Keratinocyte (primary cell): ENCODE measurements around the gene GSTM4. TPM values are rescaled to one million over a fixed set of nuclear protein-coding genes. Genes with fewer than 3 reads are reported as not detected.

Experiments used
- DNase-seq: peaks from one replicate; pipeline ENCODE4 v3.0.0-alpha.2; 2011; ENCODE audit warnings: low read depth, missing footprints, low spot score
- FAIRE-seq: peaks from 2 replicates; lab custom pipeline; 2011; peaks lifted over from hg19 to GRCh38; lab: Jason Lieb, UNC
- H2AFZ ChIP-seq: 2 replicates; pipeline ENCODE4 v1.6.0; 2012; ENCODE audit warnings: low read length, control low read depth, inconsistent platforms; ENCODE audit not compliant: control insufficient read depth
- H3K27ac ChIP-seq: 2 replicates; pipeline ENCODE4 v1.5.1; 2011; ENCODE audit warnings: low read length; ENCODE audit not compliant: control insufficient read depth, insufficient read depth
- H3K27me3 ChIP-seq: 3 replicates; pipeline ENCODE4 v1.6.0; 2011; ENCODE audit warnings: low read length; ENCODE audit not compliant: control insufficient read depth, insufficient read depth; ENCODE audit errors: extremely low read depth
- H3K36me3 ChIP-seq, 2 experiments: 2 replicates in 1 of 2; 3 replicates in 1 of 2; pipeline ENCODE4 v1.5.1; 2011; ENCODE audit warnings: low read length in 2 of 2, mild to moderate bottlenecking in 1 of 2; ENCODE audit not compliant: control insufficient read depth in 2 of 2, insufficient read depth in 2 of 2; ENCODE audit errors: extremely low read depth in 1 of 2
- H3K4me1 ChIP-seq: 3 replicates; pipeline ENCODE4 v1.5.1; 2011; ENCODE audit warnings: low read length; ENCODE audit not compliant: control insufficient read depth, insufficient read depth; ENCODE audit errors: extremely low read depth
- H3K4me2 ChIP-seq: 3 replicates; pipeline ENCODE4 v1.6.0; 2011; ENCODE audit warnings: low read depth, low read length; ENCODE audit not compliant: control insufficient read depth, insufficient read depth; ENCODE audit errors: extremely low read depth
- H3K4me3 ChIP-seq, 3 experiments: fragments of 200-600 bp in 1 of 3; sonication (generic) in 1 of 3; 2 replicates in 2 of 3; 3 replicates in 1 of 3; pipeline ENCODE4 v1.5.1; 2011 to 2016; ENCODE audit warnings: low read length in 3 of 3, mild to moderate bottlenecking in 3 of 3, control low read depth in 2 of 3, inconsistent platforms in 1 of 3, low read depth in 1 of 3, mixed read lengths in 1 of 3, mixed run types in 1 of 3, moderate library complexity in 1 of 3; ENCODE audit not compliant: control insufficient read depth in 2 of 3, insufficient read depth in 2 of 3; ENCODE audit errors: extremely low read depth in 1 of 3
- H3K79me2 ChIP-seq: 2 replicates; pipeline ENCODE4 v1.6.0; 2012; ENCODE audit warnings: low read length; ENCODE audit not compliant: control insufficient read depth, insufficient read depth
- H3K9ac ChIP-seq: 3 replicates; pipeline ENCODE4 v1.6.0; 2011; ENCODE audit warnings: low read length; ENCODE audit not compliant: control insufficient read depth, insufficient read depth; ENCODE audit errors: extremely low read depth
- H3K9me1 ChIP-seq: 3 replicates; pipeline ENCODE4 v1.6.0; 2011; ENCODE audit warnings: low read length; ENCODE audit not compliant: control insufficient read depth, insufficient read depth; ENCODE audit errors: extremely low read depth
- H3K9me3 ChIP-seq: 2 replicates; pipeline ENCODE4 v1.5.1; 2012; ENCODE audit warnings: low read depth, low read length; ENCODE audit not compliant: control insufficient read depth
- H4K20me1 ChIP-seq: 3 replicates; pipeline ENCODE4 v1.6.0; 2011; ENCODE audit warnings: low read length; ENCODE audit not compliant: control insufficient read depth, insufficient read depth; ENCODE audit errors: extremely low read depth
- EZH2 ChIP-seq: IDR thresholded peaks from one replicate; pipeline ENCODE4 v1.6.1; 2012; ENCODE audit warnings: inconsistent platforms, mild to moderate bottlenecking, low read length, moderate library complexity
- dilution Hi-C: fragments of 300-500 bp; cut with MboI; formaldehyde crosslinking; loops from one replicate; pipeline ENCODE4 v1.7.0; 2020; ENCODE audit warnings: low sequenced_read_pairs; ENCODE audit not compliant: extremely low pct_ligation_motif_present
- polyA plus RNA-seq, 5 experiments: library from polyadenylated mRNA; depleted of rRNA in 3 of 5; stranded (reverse) in 3 of 5; stranded (forward) in 1 of 5; unstranded in 1 of 5; fragments of >200 nt; gene quantifications; 1 replicate in 1 of 5; 2 replicates in 3 of 5; 3 replicates in 1 of 5; pipeline versions ENCODE4 v1.2.1 to v1.2.3, GENCODE V29; 2011 to 2012; ENCODE audit warnings: missing spikeins in 2 of 5, low read depth in 1 of 5, low replicate concordance in 1 of 5
- TF ChIP-seq, protein P1 (sequence below), 3 experiments: IDR thresholded peaks in 1 of 3; conservative IDR thresholded peaks in 1 of 3; optimal IDR thresholded peaks in 1 of 3; 2 replicates in 2 of 3; 3 replicates in 1 of 3; pipeline versions ENCODE3 to v1.5.1; 2011; ENCODE audit warnings: low read length in 3 of 3, mild to moderate bottlenecking in 3 of 3, moderate library complexity in 2 of 3, control low read depth in 1 of 3, inconsistent platforms in 1 of 3; ENCODE audit not compliant: insufficient read depth in 2 of 3; ENCODE audit errors: extremely low read depth in 1 of 3

GSTM4 gene
- polyA plus RNA-seq, 1 donor (not counting 4 experiments of a cell fraction or from before 2014, with no cell fraction given), result 15.9 TPM

DNA sequence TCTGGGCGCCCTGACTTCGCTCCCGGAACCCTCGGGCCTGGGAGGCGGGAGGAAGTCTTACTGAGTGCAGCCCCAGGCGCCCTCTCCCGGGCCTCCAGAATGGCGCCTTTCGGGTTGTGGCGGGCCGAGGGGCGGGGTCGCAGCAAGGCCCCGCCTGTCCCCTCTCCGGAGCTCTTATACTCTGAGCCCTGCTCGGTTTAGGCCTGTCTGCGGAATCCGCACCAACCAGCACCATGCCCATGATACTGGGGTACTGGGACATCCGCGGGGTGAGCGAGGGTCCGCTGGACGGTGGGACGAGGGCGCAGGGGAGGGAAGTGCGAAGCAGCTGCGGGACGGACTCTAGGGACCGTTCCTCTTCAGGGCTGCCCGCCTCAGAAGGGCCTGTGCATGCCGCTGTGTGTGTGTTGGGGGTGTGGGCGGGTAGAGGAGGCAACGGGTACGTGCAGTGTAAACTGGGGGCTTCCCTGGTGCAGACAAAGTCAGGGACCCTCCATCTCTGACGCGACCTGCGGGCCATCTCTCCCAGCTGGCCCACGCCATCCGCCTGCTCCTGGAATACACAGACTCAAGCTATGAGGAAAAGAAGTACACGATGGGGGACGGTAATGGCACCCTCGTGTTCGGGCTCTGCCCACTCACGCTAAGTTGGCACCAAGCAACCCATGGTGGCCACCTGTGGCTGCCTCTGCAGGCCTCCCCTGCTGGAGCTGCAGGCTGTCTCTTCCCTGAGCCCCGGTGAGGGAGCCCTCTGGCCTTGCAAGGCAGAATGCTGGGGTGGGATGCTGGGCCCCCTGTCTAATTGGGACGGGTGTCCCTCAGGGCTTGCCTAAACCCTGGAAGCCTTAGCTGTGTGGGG, 32.0 kb downstream of the GSTM4 start, which contains the start of gene GSTM1:
Gene GSTM1, plus strand, starts transcription at position 177 of the 859 bp plus-strand sequence. Its CDS starts 57 bp downstream, at position 234.
- dilution Hi-C loops, result no loop called here
- Histone ChIP-seq H3K27ac (no peak within 1 kb of the TSS), H3K27me3 (no peaks in the 10 kb centered on the region), H4K20me1 (no peaks in the 10 kb centered on the region), H3K9ac (peak within 1 kb of the TSS; percentile 37), H2AFZ (peak within 1 kb of the TSS; percentile 80), H3K9me3 (no peaks in the 10 kb centered on the region), H3K4me2 (peak within 1 kb of the TSS; percentile 45), H3K4me1 (no peaks in the 10 kb centered on the region), H3K4me3 (peak within 1 kb of the TSS in 2 of 3 experiments; percentile 34 to 42), H3K79me2 (no peaks in the 10 kb centered on the region), H3K9me1 (no peaks in the 10 kb centered on the region), H3K36me3 (no peaks in the 10 kb centered on the region)
- no peak for FAIRE-seq
- DNase-seq, result no peak
- TF ChIP-seq, protein P1, sequence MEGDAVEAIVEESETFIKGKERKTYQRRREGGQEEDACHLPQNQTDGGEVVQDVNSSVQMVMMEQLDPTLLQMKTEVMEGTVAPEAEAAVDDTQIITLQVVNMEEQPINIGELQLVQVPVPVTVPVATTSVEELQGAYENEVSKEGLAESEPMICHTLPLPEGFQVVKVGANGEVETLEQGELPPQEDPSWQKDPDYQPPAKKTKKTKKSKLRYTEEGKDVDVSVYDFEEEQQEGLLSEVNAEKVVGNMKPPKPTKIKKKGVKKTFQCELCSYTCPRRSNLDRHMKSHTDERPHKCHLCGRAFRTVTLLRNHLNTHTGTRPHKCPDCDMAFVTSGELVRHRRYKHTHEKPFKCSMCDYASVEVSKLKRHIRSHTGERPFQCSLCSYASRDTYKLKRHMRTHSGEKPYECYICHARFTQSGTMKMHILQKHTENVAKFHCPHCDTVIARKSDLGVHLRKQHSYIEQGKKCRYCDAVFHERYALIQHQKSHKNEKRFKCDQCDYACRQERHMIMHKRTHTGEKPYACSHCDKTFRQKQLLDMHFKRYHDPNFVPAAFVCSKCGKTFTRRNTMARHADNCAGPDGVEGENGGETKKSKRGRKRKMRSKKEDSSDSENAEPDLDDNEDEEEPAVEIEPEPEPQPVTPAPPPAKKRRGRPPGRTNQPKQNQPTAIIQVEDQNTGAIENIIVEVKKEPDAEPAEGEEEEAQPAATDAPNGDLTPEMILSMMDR (optimal IDR thresholded peaks at IDR 0.05 in 1 of 3, IDR thresholded peaks at IDR 0.05 in 1 of 3, conservative IDR thresholded peaks at IDR 0.05 in 1 of 3; ENCODE audit: extremely low read depth in 1 of 3, insufficient read depth in 2 of 3, low read length in 3 of 3), result peak in 1 of 3 experiments; percentile 8
- TF ChIP-seq EZH2, result no peak

DNA sequence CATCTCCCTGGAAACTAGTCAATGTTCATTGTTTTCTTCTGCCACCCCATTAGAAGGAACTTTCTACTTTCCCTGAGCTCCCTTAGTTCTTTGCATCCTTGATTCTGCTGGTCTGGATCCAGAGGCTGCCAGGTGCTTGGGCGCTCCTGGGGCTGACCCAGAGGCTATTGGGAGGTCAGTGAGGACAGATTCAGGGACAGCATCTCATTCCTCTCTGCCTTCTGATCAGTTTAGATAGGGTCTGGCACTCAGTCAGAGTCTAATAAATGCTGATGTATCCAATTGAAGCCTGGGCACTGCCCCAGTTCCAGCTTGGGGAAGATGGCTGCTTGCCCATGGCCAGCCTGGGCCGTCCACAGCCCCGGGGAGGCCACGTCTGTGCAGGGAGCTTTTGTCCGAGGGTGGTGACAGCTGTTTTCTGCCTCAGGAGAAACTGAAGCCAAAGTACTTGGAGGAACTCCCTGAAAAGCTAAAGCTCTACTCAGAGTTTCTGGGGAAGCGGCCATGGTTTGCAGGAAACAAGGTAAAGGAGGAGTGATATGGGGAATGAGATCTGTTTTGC, 34.0 kb downstream of the GSTM4 start:
- Histone ChIP-seq H3K27me3 (no peaks in the 10 kb centered on the region), H2AFZ (no peak overlapping the region), H3K36me3 (no peaks in the 10 kb centered on the region), H3K27ac (no peak overlapping the region), H3K9ac (no peak overlapping the region), H3K4me3 (no peak overlapping the region), H3K79me2 (no peaks in the 10 kb centered on the region), H3K9me1 (no peaks in the 10 kb centered on the region), H3K4me1 (no peaks in the 10 kb centered on the region), H4K20me1 (no peaks in the 10 kb centered on the region), H3K9me3 (no peaks in the 10 kb centered on the region), H3K4me2 (no peak overlapping the region)
- dilution Hi-C loops, result no loop called here
- DNase-seq (no peak), FAIRE-seq (no peak)
- TF ChIP-seq EZH2, result no peak
- TF ChIP-seq, protein P1 (optimal IDR thresholded peaks at IDR 0.05 in 1 of 3, IDR thresholded peaks at IDR 0.05 in 1 of 3, conservative IDR thresholded peaks at IDR 0.05 in 1 of 3; ENCODE audit: extremely low read depth in 1 of 3, insufficient read depth in 2 of 3, low read length in 3 of 3), result no peak
